HUES6 (cell line): Measurements from ENCODE around the gene RSF1.

Source experiments
- H3K27ac ChIP-seq: 2 replicates; pipeline ENCODE4 v1.7.0; 2013; ENCODE audit warnings: low read depth, mild to moderate bottlenecking, low read length, inconsistent platforms
- H3K27me3 ChIP-seq: 2 replicates; pipeline ENCODE4 v1.6.1; 2013; ENCODE audit warnings: low read length; ENCODE audit not compliant: control insufficient read depth, insufficient read depth
- H3K36me3 ChIP-seq: 2 replicates; pipeline ENCODE4 v1.6.1; 2013; ENCODE audit warnings: low read length; ENCODE audit not compliant: control insufficient read depth, insufficient read depth
- H3K4me1 ChIP-seq: 2 replicates; pipeline ENCODE4 v1.6.1; 2013; ENCODE audit warnings: low read length; ENCODE audit not compliant: control insufficient read depth, insufficient read depth
- H3K4me3 ChIP-seq: 2 replicates; pipeline ENCODE4 v1.5.1; 2013; ENCODE audit warnings: low read depth, low read length
- H3K9ac ChIP-seq: one replicate; pipeline ENCODE4 v1.6.1; 2013; ENCODE audit warnings: mild to moderate bottlenecking, low read length
- H3K9me3 ChIP-seq: 2 replicates; pipeline ENCODE4 v1.6.1; 2013; ENCODE audit warnings: low read depth, low read length; ENCODE audit not compliant: control insufficient read depth, insufficient read depth

RSF1 gene

GRCh38 chr11:77750394-77751156 lies 69.9 kb downstream of the RSF1 start:
- Histone ChIP-seq H3K9me3 (no peaks in the 10 kb centered on the region), H3K27ac (no peak overlapping the region), H3K9ac (no peak overlapping the region), H3K4me3 (no peak overlapping the region), H3K4me1 (peaks cover 54% of the 10 kb centered on the region), H3K36me3 (peaks cover 9% of the 10 kb centered on the region), H3K27me3 (no peaks in the 10 kb centered on the region)

- Histone ChIP-seq H3K9me3 (no peaks in the 10 kb centered on the region), H3K4me3 (no peak overlapping the region), H3K36me3 (peaks cover 3% of the 10 kb centered on the region; the same call in 1 of the 2 replicates), H3K27ac (no peak overlapping the region), H3K27me3 (no peaks in the 10 kb centered on the region), H3K9ac (no peak overlapping the region), H3K4me1 (peaks cover 53% of the 10 kb centered on the region)
Observed at GRCh38 chr11:77749232-77749631, 71.3 kb downstream of the RSF1 start.

- Histone ChIP-seq H3K4me1 (peaks cover 43% of the 10 kb centered on the region), H3K9ac (no peak overlapping the region), H3K36me3 (peaks cover 3% of the 10 kb centered on the region; the same call in 1 of the 2 replicates), H3K27me3 (no peaks in the 10 kb centered on the region), H3K27ac (no peak overlapping the region), H3K9me3 (no peaks in the 10 kb centered on the region), H3K4me3 (no peak overlapping the region)
Observed at GRCh38 chr11:77748266-77748665, 72.3 kb downstream of the RSF1 start.

- peaks cover 3% of the 10 kb centered on the region; the same call in 1 of the 2 replicates for H3K36me3 ChIP-seq
- H3K9me3 ChIP-seq: no peaks in the 10 kb centered on the region
- H3K9ac ChIP-seq: no peak overlapping the region
- no peak overlapping the region for H3K27ac ChIP-seq
- no peaks in the 10 kb centered on the region for H3K27me3 ChIP-seq
- peaks cover 35% of the 10 kb centered on the region for H3K4me1 ChIP-seq
- H3K4me3 ChIP-seq: no peak overlapping the region
Observed at GRCh38 chr11:77747381-77747969, 73.0 kb downstream of the RSF1 start.

GRCh38 chr11:77736473-77736872 lies 84.0 kb downstream of the RSF1 start:
- Histone ChIP-seq H3K36me3 (peaks cover 65% of the 10 kb centered on the region), H3K9me3 (peaks cover 11% of the 10 kb centered on the region), H3K4me3 (no peak overlapping the region), H3K27ac (no peak overlapping the region), H3K27me3 (no peaks in the 10 kb centered on the region), H3K4me1 (no peaks in the 10 kb centered on the region), H3K9ac (no peak overlapping the region)

GRCh38 chr11:77734890-77735289 lies 85.6 kb downstream of the RSF1 start:
- no peak overlapping the region for H3K9ac ChIP-seq
- peaks cover 22% of the 10 kb centered on the region for H3K9me3 ChIP-seq
- H3K4me3 ChIP-seq: no peak overlapping the region
- H3K27me3 ChIP-seq: no peaks in the 10 kb centered on the region
- H3K36me3 ChIP-seq: peaks cover 65% of the 10 kb centered on the region
- H3K4me1 ChIP-seq: no peaks in the 10 kb centered on the region
- no peak overlapping the region for H3K27ac ChIP-seq

- Histone ChIP-seq H3K4me3 (no peak overlapping the region), H3K27ac (no peak overlapping the region), H3K36me3 (peaks cover 48% of the 10 kb centered on the region), H3K4me1 (no peaks in the 10 kb centered on the region), H3K9ac (no peak overlapping the region), H3K27me3 (no peaks in the 10 kb centered on the region), H3K9me3 (peaks cover 22% of the 10 kb centered on the region)
Observed at GRCh38 chr11:77732143-77732542, 88.4 kb downstream of the RSF1 start.

GRCh38 chr11:77730789-77731188 lies 89.7 kb downstream of the RSF1 start:
- Histone ChIP-seq H3K4me3 (no peak overlapping the region), H3K27me3 (no peaks in the 10 kb centered on the region), H3K9ac (no peak overlapping the region)

GRCh38 chr11:77729063-77729462 lies 91.5 kb downstream of the RSF1 start:
- Histone ChIP-seq H3K27me3 (no peaks in the 10 kb centered on the region), H3K4me3 (no peak overlapping the region), H3K9ac (no peak overlapping the region), H3K9me3 (peaks cover 22% of the 10 kb centered on the region), H3K4me1 (no peaks in the 10 kb centered on the region), H3K36me3 (peaks cover 35% of the 10 kb centered on the region), H3K27ac (no peak overlapping the region)

More at GRCh38 chr11:77730789-77731188, 89.7 kb downstream of the RSF1 start:
- Histone ChIP-seq H3K36me3 (peaks cover 34% of the 10 kb centered on the region), H3K4me1 (no peaks in the 10 kb centered on the region), H3K27ac (no peak overlapping the region), H3K9me3 (peaks cover 22% of the 10 kb centered on the region)

GRCh38 chr11:77728203-77728786 lies 92.2 kb downstream of the RSF1 start:
- Histone ChIP-seq H3K9ac (no peak overlapping the region), H3K27ac (no peak overlapping the region), H3K9me3 (peaks cover 22% of the 10 kb centered on the region), H3K4me1 (no peaks in the 10 kb centered on the region), H3K27me3 (no peaks in the 10 kb centered on the region), H3K4me3 (no peak overlapping the region), H3K36me3 (peaks cover 40% of the 10 kb centered on the region)

GRCh38 chr11:77726524-77726923 lies 94.0 kb downstream of the RSF1 start:
- Histone ChIP-seq H3K9ac (no peak overlapping the region), H3K36me3 (peaks cover 42% of the 10 kb centered on the region), H3K27ac (no peak overlapping the region), H3K27me3 (no peaks in the 10 kb centered on the region), H3K9me3 (peaks cover 12% of the 10 kb centered on the region), H3K4me1 (no peaks in the 10 kb centered on the region), H3K4me3 (no peak overlapping the region)
